Thyroid gland (tissue), 4 donors: Measurements from ENCODE around the gene MDH1B. TPM values are rescaled to one million over a fixed set of nuclear protein-coding genes. Genes with fewer than 3 reads are reported as not detected.

Experiments
- DNase-seq, 2 donors: peaks; one replicate each; pipeline ENCODE4 v3.0.0-alpha.2; 2019
- H3K27ac ChIP-seq, 3 donors: fragments of 200-600 bp; sonication (generic); 1 replicate in 2 of 3; 2 replicates in 1 of 3; pipeline ENCODE4 v1.5.1; 2016 to 2019; ENCODE audit warnings: mild to moderate bottlenecking in 1 of 3, moderate library complexity in 1 of 3
- H3K27me3 ChIP-seq: fragments of 200-600 bp; sonication (generic); one replicate; pipeline ENCODE4 v1.5.1; 2019
- H3K36me3 ChIP-seq, 2 donors: fragments of 200-600 bp; sonication (generic); one replicate each; pipeline ENCODE4 v1.5.1; 2016 to 2019
- H3K4me1 ChIP-seq, 2 donors: fragments of 200-600 bp; sonication (generic); one replicate each; pipeline ENCODE4 v1.5.1; 2017 to 2019
- H3K4me3 ChIP-seq, 3 donors: fragments of 200-600 bp; sonication (generic); replicated peaks in 1 of 3; 1 replicate in 2 of 3; 2 replicates in 1 of 3; pipeline ENCODE4 v1.5.1; 2016; ENCODE audit warnings: mild to moderate bottlenecking in 1 of 3
- H3K9me3 ChIP-seq: fragments of 200-600 bp; sonication (generic); one replicate; pipeline ENCODE4 v1.5.1; 2017
- CTCF ChIP-seq, 6 experiments: fragments of 200-600 bp in 3 of 6; fragments of 450-650 bp in 3 of 6; sonication (generic) in 3 of 6; IDR thresholded peaks; one replicate each; pipeline ENCODE4 v1.5.1; 2016 to 2019; ENCODE audit warnings: antibody characterized with exemption in 6 of 6, mild to moderate bottlenecking in 2 of 6, inconsistent platforms in 1 of 6, moderate library complexity in 1 of 6
- POLR2A ChIP-seq, 2 donors: fragments of 450-650 bp; IDR thresholded peaks; one replicate each; pipeline ENCODE4 v1.6.1; 2017; ENCODE audit warnings: antibody characterized with exemption in 2 of 2, mild to moderate bottlenecking in 2 of 2, moderate library complexity in 1 of 2
- WGBS, 2 donors: methylation state at CpG; one replicate each; pipeline ENCODE4 v1.1.5; 2017; 5-methylcytosine and 5-hydroxymethylcytosine counted together
- intact Hi-C: fragments of 100-400 bp; cut with DNase I; formaldehyde crosslinking; loops from one replicate; pipeline ENCODE4 v1.15.1; 2023
- total RNA-seq, 4 donors: library from RNA; depleted of rRNA; stranded (reverse); fragments of >200 nt; gene quantifications; one replicate each; pipeline ENCODE4 v1.2.3, GENCODE V29; 2016

Gene MDH1B
- total RNA-seq, 4 donors from 2014 or later = 5.0 to 15.5 (median 11.5) TPM

- no peaks in the 10 kb centered on the region for H3K36me3 ChIP-seq
- H3K4me3 ChIP-seq = no peak overlapping the region
- peaks cover 0 to 7% of the 10 kb centered on the region in 2 donors for H3K4me1 ChIP-seq
- no peaks in the 10 kb centered on the region for H3K27me3 ChIP-seq
- WGBS, 2 donors = 85 to 88% methylated on average over 7 of the region's 7 CpGs
- H3K27ac ChIP-seq = no peak overlapping the region
- H3K9me3 ChIP-seq = no peaks in the 10 kb centered on the region
- no peak for DNase-seq
- intact Hi-C loops = loop anchor here (5.0 kb wide), 1 partner anchor 669 kb away; no protein-coding TSS in a partner anchor
- TF ChIP-seq POLR2A (IDR thresholded peaks at IDR 0.05) (no peak), CTCF (IDR thresholded peaks at IDR 0.05) (no peak)
Observed at GRCh38 chr2:206802654-206803514, 37.8 kb upstream of the MDH1B start.

GRCh38 chr2:206801418-206802189 lies 36.5 kb upstream of the MDH1B start:
- no peak overlapping the region for H3K4me3 ChIP-seq
- H3K36me3 ChIP-seq = no peaks in the 10 kb centered on the region
- DNase-seq = no peak
- TF ChIP-seq CTCF (IDR thresholded peaks at IDR 0.05) (no peak), POLR2A (IDR thresholded peaks at IDR 0.05) (no peak)
- peaks cover 0 to 7% of the 10 kb centered on the region in 2 donors for H3K4me1 ChIP-seq
- H3K27ac ChIP-seq = no peak overlapping the region
- intact Hi-C loops = loop anchor here (5.0 kb wide), 1 partner anchor 671 kb away; no protein-coding TSS in a partner anchor
- H3K9me3 ChIP-seq = no peaks in the 10 kb centered on the region
- 80 to 81% methylated on average over 9 of the region's 9 CpGs for WGBS, 2 donors
- H3K27me3 ChIP-seq = no peaks in the 10 kb centered on the region

DNA sequence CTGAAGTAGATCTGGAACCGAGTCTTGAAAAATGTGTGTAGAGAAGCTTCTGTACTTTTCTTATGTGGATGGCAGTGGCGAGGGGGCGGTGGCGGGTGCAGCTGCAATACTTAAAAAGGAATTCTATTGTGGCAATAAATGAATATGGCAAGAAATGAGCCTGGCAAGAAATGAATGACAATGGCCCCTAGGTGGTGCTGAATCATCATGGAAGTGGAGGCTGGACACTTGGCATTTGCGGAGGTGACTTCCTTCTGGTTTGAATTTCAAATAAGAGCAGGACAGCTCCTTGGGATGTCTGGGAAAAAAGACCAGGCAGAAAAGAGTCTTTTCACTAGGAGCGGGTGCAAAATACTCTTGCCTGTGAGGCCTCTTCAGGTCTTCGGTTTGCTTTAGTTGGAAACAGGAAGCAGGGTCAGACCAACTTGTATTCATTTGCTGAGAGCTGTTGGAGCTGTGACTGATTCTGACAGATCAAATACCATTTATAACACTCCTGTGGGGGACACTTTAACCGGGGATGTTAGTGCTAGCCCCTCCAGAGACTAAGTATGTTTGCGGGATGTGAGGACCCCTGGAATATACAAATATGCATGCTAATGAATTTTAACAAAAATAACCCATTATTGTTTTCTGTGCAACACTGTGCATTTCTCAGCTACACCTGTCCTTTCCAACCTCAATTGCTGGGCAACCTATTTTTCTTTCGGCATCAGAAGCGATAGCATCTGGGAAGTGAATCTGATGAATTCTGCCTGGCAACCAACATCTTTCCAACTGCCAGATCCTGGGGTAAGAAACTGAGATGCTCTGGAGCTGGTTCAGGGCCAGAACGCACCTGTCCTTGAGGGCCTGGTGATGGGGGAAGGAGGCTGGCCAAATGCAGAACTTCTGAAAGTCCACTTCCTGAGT lies 35.6 kb upstream of the MDH1B start:
- WGBS, 2 donors = 33% methylated on average over 12 of the region's 12 CpGs
- peak; percentile 65 to 73 for DNase-seq
- intact Hi-C loops = loop anchor here (5.0 kb wide), 1 partner anchor 672 kb away; no protein-coding TSS in a partner anchor
- H3K27me3 ChIP-seq = no peaks in the 10 kb centered on the region
- TF ChIP-seq CTCF (IDR thresholded peaks at IDR 0.05) = peak in 5 of 6 experiments; percentile 47 to 87 (median 68)
- TF ChIP-seq POLR2A (IDR thresholded peaks at IDR 0.05) = no peak
- H3K27ac ChIP-seq = no peak overlapping the region
- H3K36me3 ChIP-seq = peaks cover 0 to under 1% of the 10 kb centered on the region in 2 donors
- H3K4me1 ChIP-seq = peaks cover 0 to 7% of the 10 kb centered on the region in 2 donors
- no peak overlapping the region for H3K4me3 ChIP-seq
- no peaks in the 10 kb centered on the region for H3K9me3 ChIP-seq

DNA sequence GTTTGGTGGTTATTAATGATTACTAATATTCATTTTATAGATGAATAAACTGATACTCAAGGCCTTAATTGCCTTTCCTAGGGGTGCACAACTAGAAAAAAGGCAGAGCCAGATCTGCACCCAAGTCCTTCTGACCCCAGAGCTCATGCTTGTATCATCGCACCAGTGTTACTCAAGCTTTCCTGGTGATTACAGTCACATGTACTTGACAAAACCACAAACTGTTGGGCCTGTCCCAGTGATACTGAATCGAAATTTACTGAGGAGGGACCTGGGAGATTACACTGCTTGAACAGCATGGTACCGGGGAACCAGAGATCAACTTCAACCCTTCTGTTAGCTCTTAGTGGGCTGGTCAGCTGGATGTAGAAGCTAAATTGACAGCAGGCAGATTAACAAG lies 34.0 kb upstream of the MDH1B start:
- Histone ChIP-seq H3K36me3 (peaks cover 0 to 6% of the 10 kb centered on the region in 2 donors), H3K27me3 (no peaks in the 10 kb centered on the region), H3K4me1 (peaks cover 0 to 7% of the 10 kb centered on the region in 2 donors), H3K9me3 (no peaks in the 10 kb centered on the region), H3K4me3 (no peak overlapping the region), H3K27ac (no peak overlapping the region)
- TF ChIP-seq CTCF (IDR thresholded peaks at IDR 0.05) (no peak), POLR2A (IDR thresholded peaks at IDR 0.05) (no peak)
- intact Hi-C loops = loop anchor here (10.0 kb wide), 1 partner anchor 186 kb away; no protein-coding TSS in a partner anchor
- no peak for DNase-seq
- 86 to 87% methylated on average over 3 of the region's 3 CpGs for whole genome bisulfite sequencing, 2 donors
